MM.1S (cell line): ENCODE results near the gene PTH1R.

Source experiments
- DNase-seq: peaks from one replicate; pipeline ENCODE4 v3.0.0-alpha.2; 2015
- H2AFZ ChIP-seq: fragments of 300-600 bp; sonication (generic); 2 replicates; pipeline ENCODE4 v1.6.0; 2016; ENCODE audit warnings: antibody characterized with exemption, low read length
- H3F3A ChIP-seq: fragments of 300-600 bp; sonication (generic); 2 replicates; pipeline ENCODE4 v1.6.1; 2016; ENCODE audit warnings: mild to moderate bottlenecking, antibody characterized with exemption, low read length, moderate library complexity, mixed read lengths; ENCODE audit not compliant: insufficient read depth
- H3K27ac ChIP-seq: fragments of 300-600 bp; sonication (generic); 2 replicates; pipeline ENCODE4 v1.5.1; 2016; ENCODE audit warnings: mild to moderate bottlenecking, low read length
- H3K27me3 ChIP-seq: fragments of 300-600 bp; sonication (generic); replicated peaks from 2 replicates; pipeline ENCODE4 v1.6.0; 2016; ENCODE audit warnings: low read length; ENCODE audit not compliant: insufficient read depth
- H3K36me3 ChIP-seq: fragments of 300-600 bp; sonication (generic); replicated peaks from 2 replicates; pipeline ENCODE4 v1.6.1; 2016; ENCODE audit warnings: mild to moderate bottlenecking, low read length, mixed read lengths; ENCODE audit not compliant: insufficient read depth
- H3K4me1 ChIP-seq: fragments of 300-600 bp; sonication (generic); 2 replicates; pipeline ENCODE4 v1.6.1; 2016; ENCODE audit warnings: low read length, mixed read lengths
- H3K4me2 ChIP-seq: fragments of 300-600 bp; sonication (generic); 2 replicates; pipeline ENCODE4 v1.6.0; 2016; ENCODE audit warnings: low read depth, low read length
- H3K4me3 ChIP-seq: fragments of 300-600 bp; sonication (generic); 2 replicates; pipeline ENCODE4 v1.5.1; 2016; ENCODE audit warnings: low read length, mixed read lengths
- H3K79me2 ChIP-seq: fragments of 300-600 bp; sonication (generic); 2 replicates; pipeline ENCODE4 v1.6.1; 2016; ENCODE audit warnings: mixed run types, low read length, mixed read lengths
- H3K9ac ChIP-seq: fragments of 300-600 bp; sonication (generic); 2 replicates; pipeline ENCODE4 v1.6.1; 2016; ENCODE audit warnings: low read length, mixed read lengths
- H3K9me2 ChIP-seq: fragments of 300-600 bp; sonication (generic); replicated peaks from 2 replicates; pipeline ENCODE4 v1.6.1; 2016; ENCODE audit warnings: mild to moderate bottlenecking, low read length, mixed read lengths; ENCODE audit not compliant: insufficient read depth
- H3K9me3 ChIP-seq: fragments of 300-600 bp; sonication (generic); replicated peaks from 2 replicates; pipeline ENCODE4 v1.6.1; 2016; ENCODE audit warnings: mild to moderate bottlenecking, low read length, mixed read lengths; ENCODE audit not compliant: insufficient read depth
- H4K20me1 ChIP-seq: fragments of 300-600 bp; sonication (generic); 2 replicates; pipeline ENCODE4 v1.6.1; 2016; ENCODE audit warnings: mild to moderate bottlenecking, low read length, moderate library complexity, mixed read lengths; ENCODE audit not compliant: insufficient read depth
- CTCF ChIP-seq: fragments of 300-600 bp; sonication (generic); IDR thresholded peaks from 2 replicates; pipeline ENCODE4 v1.5.1; 2016; ENCODE audit warnings: antibody characterized with exemption, low read length, mixed read lengths
- EZH2 ChIP-seq: fragments of 300-600 bp; sonication (generic); optimal IDR thresholded peaks from 2 replicates; pipeline ENCODE3; 2017; ENCODE audit warnings: low read depth, mild to moderate bottlenecking, antibody characterized with exemption, low read length, mixed read lengths
- EZH2phosphoT487 ChIP-seq: fragments of 300-600 bp; sonication (generic); IDR thresholded peaks from 2 replicates; pipeline ENCODE4 v1.6.1; 2018; ENCODE audit warnings: antibody characterized with exemption, low read length

Gene PTH1R

GRCh38 chr3:46862369-46863025 is 15.0 kb upstream of the PTH1R start:
- no peaks in the 10 kb centered on the region; the same call in 1 of the 2 replicates for H3K27me3 ChIP-seq
- H3K4me3 ChIP-seq = no peak overlapping the region
- DNase-seq = no peak

GRCh38 chr3:46863261-46863782 is 14.2 kb upstream of the PTH1R start, which contains the start of gene MYL3:
Gene MYL3, minus strand, starts transcription at chr3:46863444. Its CDS starts 54 bp downstream, at chr3:46863390.
- H3K9me3 ChIP-seq = no peaks in the 10 kb centered on the region
- H3K79me2 ChIP-seq = no peaks in the 10 kb centered on the region
- H3K4me3 ChIP-seq = no peak within 1 kb of the TSS
- H3K4me1 ChIP-seq = no peaks in the 10 kb centered on the region
- no peaks in the 10 kb centered on the region for H3K36me3 ChIP-seq
- TF ChIP-seq EZH2phosphoT487 = no peak
- TF ChIP-seq CTCF = no peak
- TF ChIP-seq EZH2 = no peak
- no peaks in the 10 kb centered on the region for H3K9me2 ChIP-seq
- H3K9ac ChIP-seq = no peak within 1 kb of the TSS
- no peaks in the 10 kb centered on the region for H3F3A ChIP-seq
- no peak within 1 kb of the TSS for H3K27ac ChIP-seq
- DNase-seq = no peak
- no peak within 1 kb of the TSS for H2AFZ ChIP-seq
- no peaks in the 10 kb centered on the region; the same call in 1 of the 2 replicates for H3K27me3 ChIP-seq
- H4K20me1 ChIP-seq = no peaks in the 10 kb centered on the region
- no peak within 1 kb of the TSS for H3K4me2 ChIP-seq

More at GRCh38 chr3:46862369-46863025, 15.0 kb upstream of the PTH1R start:
- H4K20me1 ChIP-seq = no peaks in the 10 kb centered on the region
- H3K4me2 ChIP-seq = no peak overlapping the region
- H3K9me2 ChIP-seq = no peaks in the 10 kb centered on the region
- no peaks in the 10 kb centered on the region for H3F3A ChIP-seq
- no peak overlapping the region for H3K9ac ChIP-seq
- H2AFZ ChIP-seq = no peak overlapping the region
- H3K4me1 ChIP-seq = no peaks in the 10 kb centered on the region
- TF ChIP-seq CTCF (no peak), EZH2 (no peak), EZH2phosphoT487 (no peak)
- no peaks in the 10 kb centered on the region for H3K79me2 ChIP-seq
- no peaks in the 10 kb centered on the region for H3K36me3 ChIP-seq
- H3K9me3 ChIP-seq = no peaks in the 10 kb centered on the region
- no peak overlapping the region for H3K27ac ChIP-seq

- Histone ChIP-seq H3K9me2 (no peaks in the 10 kb centered on the region), H3K9me3 (no peaks in the 10 kb centered on the region), H3F3A (no peaks in the 10 kb centered on the region), H3K27me3 (no peaks in the 10 kb centered on the region), H3K27ac (no peak overlapping the region), H3K4me3 (no peak overlapping the region), H4K20me1 (no peaks in the 10 kb centered on the region), H3K79me2 (no peaks in the 10 kb centered on the region), H2AFZ (no peak overlapping the region), H3K4me2 (no peak overlapping the region), H3K36me3 (no peaks in the 10 kb centered on the region), H3K4me1 (no peaks in the 10 kb centered on the region), H3K9ac (no peak overlapping the region)
- TF ChIP-seq EZH2phosphoT487 (no peak), EZH2 (no peak), CTCF (no peak)
- no peak for DNase-seq
Observed at GRCh38 chr3:46864061-46864881, 13.2 kb upstream of the PTH1R start.
